Chondrocyte (in vitro differentiated cells): ENCODE measurements around the gene LRRC42. TPM values are rescaled to one million over a fixed set of nuclear protein-coding genes. Genes with fewer than 3 reads are reported as not detected.
"Not testable (repeated sequence)": the region's sequence is repeated elsewhere in the genome, so short reads cannot be mapped to it uniquely, and the experiment has no call there.

Source experiments
- DNase-seq: peaks from one replicate; pipeline ENCODE4 v3.0.0; 2021; ENCODE audit warnings: mixed read lengths, low spot score
- H3K27ac Mint-ChIP-seq: one replicate; pipeline ENCODE4 v1.8.0; 2021; ENCODE audit warnings: mild to moderate bottlenecking, moderate library complexity, mixed read lengths; ENCODE audit not compliant: unreplicated experiment
- H3K27me3 Mint-ChIP-seq: 2 replicates; pipeline ENCODE4 v1.8.0; 2021; ENCODE audit warnings: low read depth, mixed read lengths
- H3K36me3 Mint-ChIP-seq: 2 replicates; pipeline ENCODE4 v1.8.0; 2021; ENCODE audit warnings: low read depth, mixed read lengths
- H3K4me1 Mint-ChIP-seq: 2 replicates; pipeline ENCODE4 v1.8.0; 2021; ENCODE audit warnings: low read depth, mild to moderate bottlenecking, mixed read lengths
- H3K4me3 Mint-ChIP-seq: one replicate; pipeline ENCODE4 v1.8.0; 2021; ENCODE audit warnings: mild to moderate bottlenecking, moderate library complexity, mixed read lengths; ENCODE audit not compliant: unreplicated experiment
- H3K9me3 Mint-ChIP-seq: 2 replicates; pipeline ENCODE4 v1.8.0; 2021; ENCODE audit warnings: low read depth, mixed read lengths
- CTCF ChIP-seq: fragments of 200-600 bp; sonication (generic); IDR thresholded peaks from 2 replicates; pipeline ENCODE4 v1.5.0; 2021; ENCODE audit warnings: antibody characterized with exemption, mild to moderate bottlenecking, moderate library complexity
- total RNA-seq: library from RNA; stranded (reverse); gene quantifications from 3 replicates; pipeline ENCODE4 v1.2.1, GENCODE V29; 2021

LRRC42 gene
- total RNA-seq, 1 donor from 2014 or later: 37.6 TPM

DNA sequence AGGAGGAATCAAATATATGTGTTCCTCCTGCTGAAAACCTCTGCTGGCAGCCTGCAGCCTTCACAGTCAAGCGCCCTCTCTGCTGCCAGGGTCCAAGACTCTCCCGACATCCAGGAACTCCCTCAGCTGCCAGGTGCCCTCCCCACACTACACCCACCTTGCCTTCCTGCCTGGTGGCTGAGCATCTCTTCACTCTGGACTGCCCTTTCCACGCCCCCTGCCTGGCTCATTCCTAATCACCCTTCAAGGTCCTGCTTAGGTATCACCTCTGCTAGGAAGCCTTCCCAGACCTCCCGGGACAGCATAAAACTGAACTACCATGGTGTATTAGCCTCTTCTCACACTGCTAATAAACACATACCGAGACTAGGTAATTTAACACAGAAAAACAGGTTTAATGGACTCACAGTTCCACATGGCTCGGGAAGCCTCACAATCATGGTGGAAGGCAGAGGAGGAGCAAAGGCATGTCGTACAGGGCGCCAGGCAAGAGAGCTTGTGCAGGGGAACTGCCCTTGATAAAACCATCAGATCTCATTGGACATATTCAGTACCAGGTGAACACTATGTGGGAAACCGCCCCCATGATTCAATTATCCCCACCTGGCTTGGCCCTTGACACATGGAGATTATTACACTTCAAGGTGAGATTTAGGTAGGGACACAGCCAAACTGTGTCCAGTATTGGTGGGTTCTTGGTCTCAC, 56.5 kb downstream of the LRRC42 start:
- Mint-ChIP-seq H3K4me3 (no peak overlapping the region), H3K36me3 (no peaks in the 10 kb centered on the region)

GRCh38 chr1:54003249-54003646, 57.1 kb downstream of the LRRC42 start:
- no peaks in the 10 kb centered on the region for H3K9me3 Mint-ChIP-seq
- no peaks in the 10 kb centered on the region for H3K4me1 Mint-ChIP-seq
- no peaks in the 10 kb centered on the region for H3K36me3 Mint-ChIP-seq
- H3K27ac Mint-ChIP-seq: no peak overlapping the region
- H3K27me3 Mint-ChIP-seq: peaks cover 24% of the 10 kb centered on the region
- DNase-seq: no peak
- TF ChIP-seq CTCF: no peak
- no peak overlapping the region for H3K4me3 Mint-ChIP-seq

More for the DNA sequence above, 56.5 kb downstream of the LRRC42 start:
- H3K4me1 Mint-ChIP-seq: no peaks in the 10 kb centered on the region
- no peak for DNase-seq
- H3K9me3 Mint-ChIP-seq: no peaks in the 10 kb centered on the region
- H3K27ac Mint-ChIP-seq: no peak overlapping the region
- H3K27me3 Mint-ChIP-seq: peaks cover 21% of the 10 kb centered on the region
- TF ChIP-seq CTCF: no peak

GRCh38 chr1:54003750-54004480, 57.8 kb downstream of the LRRC42 start:
- H3K27me3 Mint-ChIP-seq: peaks cover 24% of the 10 kb centered on the region
- not testable (repeated sequence) for H3K4me1 Mint-ChIP-seq, H3K27ac Mint-ChIP-seq, H3K36me3 Mint-ChIP-seq, H3K4me3 Mint-ChIP-seq, DNase-seq, H3K9me3 Mint-ChIP-seq

GRCh38 chr1:54004481-54005049, 58.4 kb downstream of the LRRC42 start:
- H3K27me3 Mint-ChIP-seq: peaks cover 28% of the 10 kb centered on the region
- TF ChIP-seq CTCF: no peak
- H3K4me1 Mint-ChIP-seq: no peaks in the 10 kb centered on the region
- no peaks in the 10 kb centered on the region for H3K36me3 Mint-ChIP-seq
- no peak overlapping the region for H3K4me3 Mint-ChIP-seq
- DNase-seq: no peak
- no peak overlapping the region for H3K27ac Mint-ChIP-seq
- H3K9me3 Mint-ChIP-seq: no peaks in the 10 kb centered on the region

DNA sequence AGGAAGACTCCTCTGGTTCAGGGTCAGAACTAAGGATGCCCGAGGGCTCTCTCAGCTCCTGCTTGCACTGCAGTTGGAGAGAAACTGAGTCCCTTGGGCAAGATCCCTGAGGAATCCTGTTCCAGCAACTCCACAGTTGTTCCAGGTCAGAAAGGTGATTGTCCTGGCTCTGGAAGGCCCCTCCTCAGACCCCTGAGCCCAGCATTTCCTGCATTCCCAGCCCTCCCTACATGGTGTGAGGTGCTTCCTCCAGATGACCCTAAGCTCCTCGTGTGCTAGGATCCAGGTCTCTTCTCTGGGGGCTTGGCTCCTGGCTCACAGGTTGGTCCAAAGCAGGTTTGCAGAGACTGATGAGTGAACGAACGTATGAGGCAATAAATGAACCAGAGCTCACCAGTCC, 60.4 kb downstream of the LRRC42 start:
- H3K27me3 Mint-ChIP-seq: peaks cover 34% of the 10 kb centered on the region
- H3K9me3 Mint-ChIP-seq: no peaks in the 10 kb centered on the region
- no peak overlapping the region for H3K4me3 Mint-ChIP-seq
- H3K27ac Mint-ChIP-seq: no peak overlapping the region
- no peak for DNase-seq
- no peak for TF ChIP-seq CTCF
- H3K4me1 Mint-ChIP-seq: no peaks in the 10 kb centered on the region
- no peaks in the 10 kb centered on the region for H3K36me3 Mint-ChIP-seq
